Endothelial cell (in vitro differentiated cells): ENCODE results near the gene MACROD2. TPM values are rescaled to one million over a fixed set of nuclear protein-coding genes. Genes with fewer than 3 reads are reported as not detected.

Experiments used
- DNase-seq: peaks from one replicate; pipeline ENCODE4 v3.0.0; 2021; ENCODE audit warnings: low spot score
- H3K27ac Mint-ChIP-seq: one replicate; pipeline ENCODE4 v1.8.0; 2021; ENCODE audit warnings: mixed read lengths, inconsistent platforms; ENCODE audit not compliant: unreplicated experiment
- H3K27me3 Mint-ChIP-seq: one replicate; pipeline ENCODE4 v1.8.0; 2021; ENCODE audit warnings: mild to moderate bottlenecking, moderate library complexity, mixed read lengths, inconsistent platforms; ENCODE audit not compliant: unreplicated experiment
- H3K36me3 Mint-ChIP-seq: one replicate; pipeline ENCODE4 v1.8.0; 2021; ENCODE audit warnings: mild to moderate bottlenecking, low read depth, mixed read lengths, inconsistent platforms; ENCODE audit not compliant: unreplicated experiment
- H3K4me1 Mint-ChIP-seq: one replicate; pipeline ENCODE4 v1.8.0; 2021; ENCODE audit warnings: mild to moderate bottlenecking, mixed read lengths, inconsistent platforms; ENCODE audit not compliant: unreplicated experiment
- H3K4me3 Mint-ChIP-seq: one replicate; pipeline ENCODE4 v1.8.0; 2021; ENCODE audit warnings: mild to moderate bottlenecking, mixed read lengths, inconsistent platforms; ENCODE audit not compliant: unreplicated experiment
- H3K9me3 Mint-ChIP-seq: one replicate; pipeline ENCODE4 v1.8.0; 2021; ENCODE audit warnings: mixed read lengths, inconsistent platforms; ENCODE audit not compliant: unreplicated experiment
- total RNA-seq: library from RNA; stranded (reverse); fragmentation: NEBNext Ultra II Directional; extraction: Animal tissue kit (Norgen Biotek cat#: 25700); gene quantifications from one replicate; pipeline ENCODE4 v1.2.1, GENCODE V29; 2021; ENCODE audit not compliant: unreplicated experiment
- TF ChIP-seq, protein P1 (sequence below): fragments of 200-600 bp; sonication (generic); IDR thresholded peaks from one replicate; pipeline ENCODE4 v1.5.0; 2021; ENCODE audit warnings: antibody characterized with exemption; ENCODE audit not compliant: unreplicated experiment

MACROD2 gene
- total RNA-seq, 1 donor from 2014 or later = 6.4 TPM

DNA sequence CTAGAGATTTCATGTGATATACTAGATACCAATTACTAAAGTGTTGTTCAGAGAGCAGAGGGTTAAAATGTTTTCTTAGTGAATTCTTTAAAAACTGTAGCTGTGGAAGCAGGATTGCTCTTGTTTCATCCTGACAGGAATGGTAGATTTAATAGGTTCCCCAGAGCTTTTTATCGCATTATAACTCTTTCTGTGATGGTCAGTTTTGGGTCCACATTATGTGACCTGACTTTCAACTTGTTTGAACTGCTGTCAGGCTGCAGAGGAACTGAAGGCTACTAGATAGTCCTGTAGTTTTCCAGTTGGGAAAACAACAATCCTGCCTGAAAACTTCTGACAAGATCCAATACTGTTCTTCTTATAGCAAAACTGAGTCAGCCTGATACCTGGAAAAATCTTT lies 671.4 kb downstream of the MACROD2 start:
- TF ChIP-seq, protein P1, sequence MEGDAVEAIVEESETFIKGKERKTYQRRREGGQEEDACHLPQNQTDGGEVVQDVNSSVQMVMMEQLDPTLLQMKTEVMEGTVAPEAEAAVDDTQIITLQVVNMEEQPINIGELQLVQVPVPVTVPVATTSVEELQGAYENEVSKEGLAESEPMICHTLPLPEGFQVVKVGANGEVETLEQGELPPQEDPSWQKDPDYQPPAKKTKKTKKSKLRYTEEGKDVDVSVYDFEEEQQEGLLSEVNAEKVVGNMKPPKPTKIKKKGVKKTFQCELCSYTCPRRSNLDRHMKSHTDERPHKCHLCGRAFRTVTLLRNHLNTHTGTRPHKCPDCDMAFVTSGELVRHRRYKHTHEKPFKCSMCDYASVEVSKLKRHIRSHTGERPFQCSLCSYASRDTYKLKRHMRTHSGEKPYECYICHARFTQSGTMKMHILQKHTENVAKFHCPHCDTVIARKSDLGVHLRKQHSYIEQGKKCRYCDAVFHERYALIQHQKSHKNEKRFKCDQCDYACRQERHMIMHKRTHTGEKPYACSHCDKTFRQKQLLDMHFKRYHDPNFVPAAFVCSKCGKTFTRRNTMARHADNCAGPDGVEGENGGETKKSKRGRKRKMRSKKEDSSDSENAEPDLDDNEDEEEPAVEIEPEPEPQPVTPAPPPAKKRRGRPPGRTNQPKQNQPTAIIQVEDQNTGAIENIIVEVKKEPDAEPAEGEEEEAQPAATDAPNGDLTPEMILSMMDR = no peak
- Mint-ChIP-seq H3K4me1 (no peaks in the 10 kb centered on the region), H3K36me3 (no peaks in the 10 kb centered on the region), H3K27me3 (no peaks in the 10 kb centered on the region), H3K9me3 (no peaks in the 10 kb centered on the region), H3K27ac (no peak overlapping the region), H3K4me3 (no peak overlapping the region)
- DNase-seq = no peak

DNA sequence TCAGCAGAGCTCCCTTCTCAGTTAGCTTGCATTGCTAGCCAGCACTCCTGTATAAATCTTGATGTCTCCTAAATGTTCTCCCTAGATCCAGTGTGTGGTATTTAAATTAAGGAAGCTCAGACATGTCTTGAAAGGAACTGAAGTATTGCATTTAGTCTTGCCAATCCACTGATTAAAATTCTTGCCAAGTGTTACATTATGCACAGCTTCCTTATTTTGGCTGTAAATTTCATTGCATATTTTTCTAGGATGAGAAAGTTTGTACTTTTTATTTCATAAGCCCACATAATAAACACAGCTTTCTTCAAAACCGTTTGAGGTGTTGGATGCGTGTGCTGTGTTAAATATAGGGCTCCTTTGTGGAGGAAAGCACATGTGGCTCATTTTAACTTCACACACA lies 671.9 kb downstream of the MACROD2 start:
- TF ChIP-seq, protein P1 = no peak
- Mint-ChIP-seq H3K36me3 (no peaks in the 10 kb centered on the region), H3K27me3 (no peaks in the 10 kb centered on the region), H3K4me3 (no peak overlapping the region), H3K9me3 (no peaks in the 10 kb centered on the region), H3K4me1 (no peaks in the 10 kb centered on the region), H3K27ac (no peak overlapping the region)
- no peak for DNase-seq

DNA sequence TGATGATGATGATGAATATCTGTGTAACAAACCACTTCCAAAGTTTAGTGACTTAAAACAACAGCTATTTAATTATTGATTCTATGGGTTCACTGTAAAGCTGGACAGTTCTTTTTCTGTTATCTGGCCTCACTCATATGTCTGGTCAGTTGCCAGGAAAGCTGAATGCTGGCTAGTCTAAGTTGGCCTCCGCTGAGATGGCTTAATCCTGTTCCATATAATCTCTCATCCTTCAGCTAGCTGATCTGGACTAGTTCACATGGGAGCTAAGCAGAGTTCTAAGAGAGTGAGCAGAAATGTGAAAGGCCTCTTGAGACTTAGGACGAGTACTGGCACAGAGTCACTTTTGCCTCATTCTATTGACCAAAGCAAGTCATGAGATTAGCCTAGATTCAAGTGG lies 676.8 kb downstream of the MACROD2 start:
- H3K36me3 Mint-ChIP-seq = no peaks in the 10 kb centered on the region
- TF ChIP-seq, protein P1 = no peak
- H3K9me3 Mint-ChIP-seq = no peaks in the 10 kb centered on the region
- H3K4me1 Mint-ChIP-seq = no peaks in the 10 kb centered on the region
- H3K27ac Mint-ChIP-seq = no peak overlapping the region
- DNase-seq = no peak
- no peaks in the 10 kb centered on the region for H3K27me3 Mint-ChIP-seq
- no peak overlapping the region for H3K4me3 Mint-ChIP-seq

DNA sequence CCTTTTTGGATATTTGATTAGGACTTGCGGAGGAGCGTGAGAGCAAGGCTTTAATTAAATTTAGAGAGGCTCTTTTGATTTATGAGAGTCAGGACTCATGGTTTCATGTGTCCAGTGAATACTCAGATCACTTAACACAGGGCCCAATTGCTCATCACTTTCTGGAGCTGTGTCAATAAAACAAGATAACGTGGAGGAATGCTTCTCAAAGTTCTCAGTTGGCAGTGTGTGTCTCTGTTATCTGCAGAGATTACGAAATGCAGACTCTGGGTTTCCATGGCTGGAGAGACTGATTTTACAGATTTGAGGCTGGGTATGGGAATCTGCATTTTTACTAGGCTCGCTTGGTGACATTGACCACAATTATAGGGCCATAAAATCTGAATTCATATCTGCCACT lies 677.8 kb downstream of the MACROD2 start:
- Mint-ChIP-seq H3K27ac (no peak overlapping the region), H3K36me3 (no peaks in the 10 kb centered on the region), H3K27me3 (no peaks in the 10 kb centered on the region), H3K9me3 (no peaks in the 10 kb centered on the region), H3K4me1 (no peaks in the 10 kb centered on the region), H3K4me3 (no peak overlapping the region)
- no peak for DNase-seq
- TF ChIP-seq, protein P1 = no peak

DNA sequence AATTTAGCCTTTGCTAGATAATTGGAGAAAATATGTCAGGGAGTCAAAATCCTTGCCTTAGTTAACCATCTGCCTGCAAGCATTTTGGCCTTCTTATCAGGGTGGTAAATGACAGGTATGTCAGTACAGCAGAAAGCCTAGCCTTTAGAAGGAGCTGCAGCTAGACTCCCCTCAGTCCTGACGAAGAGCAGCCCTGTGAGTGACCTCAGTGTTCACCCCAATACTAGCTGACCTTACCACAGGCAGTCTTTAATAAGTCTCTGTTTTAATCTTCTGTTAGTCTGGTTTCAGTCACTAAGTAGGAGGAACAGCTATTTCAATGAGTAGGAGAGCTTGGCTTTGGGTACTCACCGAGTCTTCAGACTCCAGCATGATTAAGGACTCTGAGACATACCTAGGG lies 682.1 kb downstream of the MACROD2 start:
- H3K4me3 Mint-ChIP-seq = no peak overlapping the region

More for the DNA sequence above, 682.1 kb downstream of the MACROD2 start:
- H3K27ac Mint-ChIP-seq = no peak overlapping the region
- no peak for DNase-seq
- TF ChIP-seq, protein P1 = no peak
- H3K36me3 Mint-ChIP-seq = no peaks in the 10 kb centered on the region
- no peaks in the 10 kb centered on the region for H3K9me3 Mint-ChIP-seq
- H3K27me3 Mint-ChIP-seq = no peaks in the 10 kb centered on the region
- H3K4me1 Mint-ChIP-seq = no peaks in the 10 kb centered on the region
